Left kidney (tissue), 8 donors: ENCODE data around the gene MIPEP. TPM values are rescaled to one million over a fixed set of nuclear protein-coding genes. Genes with fewer than 3 reads are reported as not detected.
"Not testable (repeated sequence)": the region's sequence is repeated elsewhere in the genome, so short reads cannot be mapped to it uniquely, and the experiment has no call there.

Source experiments
- DNase-seq: peaks from one replicate; pipeline ENCODE4 v3.0.0-alpha.2; 2013
- long read RNA-seq, 8 donors: transcript quantifications; one replicate each; lab custom pipeline, GENCODE V29; 2026
- polyA plus RNA-seq: library from polyadenylated mRNA; unstranded; fragments of 120-200 nt; gene quantifications from one replicate; pipeline ENCODE4 v1.2.1, GENCODE V29; 2013; ENCODE audit not compliant: insufficient read length

The MIPEP gene
- 31.6 TPM for polyA plus RNA-seq
- long read RNA-seq, donor 1, transcript MIPEP-203 (2 exons, 543 nt), result major isoform, 9 of 25 reads
- long read RNA-seq, donor 1, partial matches to known transcripts, result 13 of 25 reads
- long read RNA-seq, donor 1, other reads (novel, unspliced or antisense), result 0 of 25 reads
- long read RNA-seq, donor 2, transcript MIPEP-203 (2 exons, 543 nt), result major isoform, 10 of 31 reads
- long read RNA-seq, donor 2, partial matches to known transcripts, result 17 of 31 reads
- long read RNA-seq, donor 2, other reads (novel, unspliced or antisense), result 0 of 31 reads
- long read RNA-seq, donor 3, transcript MIPEP-203 (2 exons, 543 nt), result major isoform, 8 of 22 reads
- long read RNA-seq, donor 3, partial matches to known transcripts, result 11 of 22 reads
- long read RNA-seq, donor 3, other reads (novel, unspliced or antisense), result 0 of 22 reads
- long read RNA-seq, donor 4, partial matches to known transcripts, result 0 of 3 reads
- long read RNA-seq, donor 4, other reads (novel, unspliced or antisense), result 0 of 3 reads
- long read RNA-seq, donor 5, transcript MIPEP-201 (19 exons, 2,400 nt), result minor isoform, 12 of 49 reads
- long read RNA-seq, donor 5, transcript MIPEP-203 (2 exons, 543 nt), result major isoform, 14 of 49 reads
- long read RNA-seq, donor 5, partial matches to known transcripts, result 23 of 49 reads
- long read RNA-seq, donor 5, other reads (novel, unspliced or antisense), result 0 of 49 reads
- long read RNA-seq, donor 6, transcript MIPEP-203 (2 exons, 543 nt), result major isoform, 13 of 30 reads
- long read RNA-seq, donor 6, transcript MIPEP-201 (19 exons, 2,400 nt), result minor isoform, 6 of 30 reads
- long read RNA-seq, donor 6, partial matches to known transcripts, result 11 of 30 reads
- long read RNA-seq, donor 6, other reads (novel, unspliced or antisense), result 0 of 30 reads
- long read RNA-seq, donor 7, transcript MIPEP-201 (19 exons, 2,400 nt), result minor isoform, 7 of 48 reads
- long read RNA-seq, donor 7, transcript MIPEP-203 (2 exons, 543 nt), result major isoform, 18 of 48 reads
- long read RNA-seq, donor 7, partial matches to known transcripts, result 23 of 48 reads
- long read RNA-seq, donor 7, other reads (novel, unspliced or antisense), result 0 of 48 reads
- long read RNA-seq, donor 8, transcript MIPEP-201 (19 exons, 2,400 nt), result minor isoform, 8 of 19 reads
- long read RNA-seq, donor 8, transcript MIPEP-203 (2 exons, 543 nt), result major isoform, 11 of 19 reads
- long read RNA-seq, donor 8, partial matches to known transcripts, result 0 of 19 reads
- long read RNA-seq, donor 8, other reads (novel, unspliced or antisense), result 0 of 19 reads

GRCh38 chr13:23888658-23889614, at the start of gene MIPEP:
MIPEP (minus strand) TSS chr13:23889400; CDS start chr13:23889320, 80 bp downstream.
- DNase-seq, result peak; percentile 96

- no peak for DNase-seq
Measured at GRCh38 chr13:23934520-23934919, 45.3 kb upstream of the MIPEP start.

GRCh38 chr13:23928985-23929384, 39.8 kb upstream of the MIPEP start:
- no peak for DNase-seq

GRCh38 chr13:23923031-23923430, 33.8 kb upstream of the MIPEP start:
- no peak for DNase-seq

- DNase-seq, result no peak
Measured at GRCh38 chr13:23922005-23922932, 33.1 kb upstream of the MIPEP start.

GRCh38 chr13:23921451-23921888, 32.3 kb upstream of the MIPEP start:
- DNase-seq, result peak; percentile 69

GRCh38 chr13:23919006-23919405, 29.8 kb upstream of the MIPEP start:
- no peak for DNase-seq

- DNase-seq, result no peak
Measured at GRCh38 chr13:23918208-23918607, 29.0 kb upstream of the MIPEP start.

- no peak for DNase-seq
Measured at GRCh38 chr13:23915308-23915707, 26.1 kb upstream of the MIPEP start.

GRCh38 chr13:23912469-23912868, 23.3 kb upstream of the MIPEP start:
- DNase-seq, result no peak

- DNase-seq, result no peak
Measured at GRCh38 chr13:23909606-23910005, 20.4 kb upstream of the MIPEP start.

GRCh38 chr13:23905766-23906165, 16.6 kb upstream of the MIPEP start:
- no peak for DNase-seq

- DNase-seq, result no peak
Measured at GRCh38 chr13:23903906-23904280, 14.7 kb upstream of the MIPEP start.

GRCh38 chr13:23902975-23903905, 14.0 kb upstream of the MIPEP start:
- no peak for DNase-seq

GRCh38 chr13:23901365-23901764, 12.2 kb upstream of the MIPEP start:
- no peak for DNase-seq

- peak; percentile 52 for DNase-seq
Measured at GRCh38 chr13:23899555-23899954, 10.4 kb upstream of the MIPEP start.

- no peak for DNase-seq
Measured at GRCh38 chr13:23898101-23898500, 8.9 kb upstream of the MIPEP start.

GRCh38 chr13:23897452-23897919, 8.3 kb upstream of the MIPEP start, which contains the start of gene C1QTNF9B:
C1QTNF9B (minus strand) TSS chr13:23897502.
- not testable (repeated sequence) for DNase-seq
